ENCODE measurements around the gene SHE. TPM values are rescaled to one million over a fixed set of nuclear protein-coding genes. Genes with fewer than 3 reads are reported as not detected.

Gene SHE
- total RNA-seq (2022; extraction: Qiagen RNA extraction): 0.05 to 0.19 TPM (median 0.06 TPM) in 5 replicates

GRCh38 chr1:154502066-154502743 is at the start of gene SHE, which contains the start of gene TDRD10:
TSS of gene SHE (minus strand) at chr1:154502412. CDS start at chr1:154502026, 386 bp downstream.
TSS of gene TDRD10 (plus strand) at chr1:154502219. CDS start at chr1:154506904, 4,685 bp downstream.

Other genes starting within 250 kb of the SHE start
- 93.9 to 107 TPM (median 96.3 TPM) in 5 replicates for gene HAX1, start 229.8 kb downstream of the SHE start, total RNA-seq (2022; extraction: Qiagen RNA extraction)
- gene AQP10, start 181.3 kb downstream of the SHE start, total RNA-seq (2022; extraction: Qiagen RNA extraction): not detected in 5 replicates
- 27.7 to 38.3 TPM (median 35.1 TPM) in 5 replicates for gene ATP8B2, start 176.9 kb downstream of the SHE start, total RNA-seq (2022; extraction: Qiagen RNA extraction)
- 16.8 to 23.9 TPM (median 18.5 TPM) in 5 replicates for gene IL6R, start 97.1 kb downstream of the SHE start, total RNA-seq (2022; extraction: Qiagen RNA extraction)
- gene TDRD10, start 193 bp downstream of the SHE start, total RNA-seq (2022; extraction: Qiagen RNA extraction): not detected in 5 replicates
- 51.5 to 71.9 TPM (median 67.1 TPM) in 5 replicates for gene UBE2Q1, start 56.2 kb upstream of the SHE start, total RNA-seq (2022; extraction: Qiagen RNA extraction)
- 0.30 to 0.57 TPM (median 0.49 TPM) in 5 replicates for gene CHRNB2, start 65.4 kb upstream of the SHE start, total RNA-seq (2022; extraction: Qiagen RNA extraction)
- gene ADAR, start 105.8 kb upstream of the SHE start, total RNA-seq (2022; extraction: Qiagen RNA extraction): 68.2 to 82.4 TPM (median 76.3 TPM) in 5 replicates